PC-9 (cell line): ENCODE data around the gene DISC1. TPM values are rescaled to one million over a fixed set of nuclear protein-coding genes. Genes with fewer than 3 reads are reported as not detected.

Source experiments
- BruUV-seq: library from RNA; stranded (reverse); fragments of 400-500 nt; replicated peaks from 2 replicates; lab custom pipeline; 2021; lab: Mats Ljungman, UMichigan
- CTCF ChIA-PET: fragments of 300-600 bp; sonication (Branson Sonifier 250); formaldehyde crosslinking; loops from one replicate; lab custom pipeline; 2022; ENCODE audit warnings: antibody characterized with exemption; lab: Charles Lee
- POLR2A ChIA-PET: fragments of 300-600 bp; sonication (Branson Sonifier 250); formaldehyde crosslinking; loops from one replicate; lab custom pipeline; 2022; ENCODE audit warnings: antibody characterized with exemption; ENCODE audit not compliant: unreplicated experiment; lab: Charles Lee
- DNase-seq, 2 experiments: peaks; one replicate each; pipeline versions ENCODE4 v3.0.0 to v3.0.0-alpha.2; 2015 to 2022; ENCODE audit warnings: mixed read lengths in 1 of 2
- H2AFZ ChIP-seq: fragments of 200-600 bp; sonication (generic); 2 replicates; pipeline ENCODE4 v1.8.1; 2017; ENCODE audit warnings: antibody characterized with exemption
- H3F3A ChIP-seq: fragments of 200-600 bp; sonication (generic); 2 replicates; pipeline ENCODE4 v1.8.1; 2017; ENCODE audit warnings: antibody characterized with exemption, mild to moderate bottlenecking, low read depth; ENCODE audit not compliant: insufficient read depth
- H3K27ac ChIP-seq: fragments of 200-600 bp; sonication (generic); 2 replicates; pipeline ENCODE4 v1.6.1; 2016; ENCODE audit warnings: mixed run types
- H3K27me3 ChIP-seq: fragments of 200-600 bp; sonication (generic); 2 replicates; pipeline ENCODE4 v1.6.1; 2016; ENCODE audit warnings: low read depth, mixed run types; ENCODE audit not compliant: insufficient read depth
- H3K36me3 ChIP-seq: fragments of 200-600 bp; sonication (generic); 2 replicates; pipeline ENCODE4 v1.6.1; 2016; ENCODE audit warnings: low read depth, mixed run types
- H3K4me1 ChIP-seq: fragments of 200-600 bp; sonication (generic); replicated peaks from 2 replicates; pipeline ENCODE4 v1.6.1; 2016; ENCODE audit warnings: mixed run types; ENCODE audit not compliant: insufficient read depth
- H3K4me2 ChIP-seq: fragments of 200-600 bp; sonication (generic); 2 replicates; pipeline ENCODE4 v1.6.1; 2017; ENCODE audit warnings: mixed run types
- H3K4me3 ChIP-seq: fragments of 200-600 bp; sonication (generic); 2 replicates; pipeline ENCODE4 v1.6.1; 2016; ENCODE audit warnings: mixed run types
- H3K79me2 ChIP-seq: fragments of 200-600 bp; sonication (generic); 2 replicates; pipeline ENCODE4 v1.6.1; 2017; ENCODE audit warnings: low read depth, mixed run types
- H3K9me2 ChIP-seq: fragments of 200-600 bp; sonication (generic); 2 replicates; pipeline ENCODE4 v1.8.1; 2017; ENCODE audit warnings: mild to moderate bottlenecking; ENCODE audit not compliant: insufficient read depth
- H3K9me3 ChIP-seq: fragments of 200-600 bp; sonication (generic); 2 replicates; pipeline ENCODE4 v1.8.1; 2016; ENCODE audit warnings: low read depth; ENCODE audit not compliant: insufficient read depth
- H4K20me1 ChIP-seq: fragments of 200-600 bp; sonication (generic); 2 replicates; pipeline ENCODE4 v1.8.1; 2017; ENCODE audit not compliant: insufficient read depth
- EZH2 ChIP-seq: fragments of 200-600 bp; sonication (generic); IDR thresholded peaks from 2 replicates; pipeline ENCODE4 v1.8.0; 2017; ENCODE audit warnings: antibody characterized with exemption, low read depth
- intact Hi-C: fragments of 100-400 bp; cut with micrococcal nuclease; formaldehyde crosslinking; loops from one replicate; pipeline ENCODE4 v1.10.0; 2022; ENCODE audit not compliant: unreplicated experiment
- total RNA-seq: library from RNA; stranded (reverse); gene quantifications from 2 replicates; pipeline ENCODE4 v1.2.3, GENCODE V29; 2021
- TF ChIP-seq, protein P1 (sequence below): fragments of 200-600 bp; sonication (generic); conservative IDR thresholded peaks from 2 replicates; pipeline ENCODE4 v1.6.1; 2017; ENCODE audit warnings: mixed run types, antibody characterized with exemption, mild to moderate bottlenecking, moderate library complexity

DISC1 gene
- total RNA-seq, 1 experiment from 2014 or later = 7.4 TPM

GRCh38 chr1:231918239-231919015, 291.8 kb downstream of the DISC1 start:
- no peak overlapping the region for H3K4me3 ChIP-seq
- intact Hi-C loops = no loop called here
- no peak for DNase-seq
- no peaks in the 10 kb centered on the region for H3K9me3 ChIP-seq
- H3K4me1 ChIP-seq = no peaks in the 10 kb centered on the region
- no peak overlapping the region for H3K4me2 ChIP-seq
- no TSS peak for BruUV-seq
- no peaks in the 10 kb centered on the region for H3F3A ChIP-seq
- H3K27me3 ChIP-seq = no peaks in the 10 kb centered on the region
- ChIA-PET POLR2A (no interaction called here), CTCF (no interaction called here)
- TF ChIP-seq, protein P1, sequence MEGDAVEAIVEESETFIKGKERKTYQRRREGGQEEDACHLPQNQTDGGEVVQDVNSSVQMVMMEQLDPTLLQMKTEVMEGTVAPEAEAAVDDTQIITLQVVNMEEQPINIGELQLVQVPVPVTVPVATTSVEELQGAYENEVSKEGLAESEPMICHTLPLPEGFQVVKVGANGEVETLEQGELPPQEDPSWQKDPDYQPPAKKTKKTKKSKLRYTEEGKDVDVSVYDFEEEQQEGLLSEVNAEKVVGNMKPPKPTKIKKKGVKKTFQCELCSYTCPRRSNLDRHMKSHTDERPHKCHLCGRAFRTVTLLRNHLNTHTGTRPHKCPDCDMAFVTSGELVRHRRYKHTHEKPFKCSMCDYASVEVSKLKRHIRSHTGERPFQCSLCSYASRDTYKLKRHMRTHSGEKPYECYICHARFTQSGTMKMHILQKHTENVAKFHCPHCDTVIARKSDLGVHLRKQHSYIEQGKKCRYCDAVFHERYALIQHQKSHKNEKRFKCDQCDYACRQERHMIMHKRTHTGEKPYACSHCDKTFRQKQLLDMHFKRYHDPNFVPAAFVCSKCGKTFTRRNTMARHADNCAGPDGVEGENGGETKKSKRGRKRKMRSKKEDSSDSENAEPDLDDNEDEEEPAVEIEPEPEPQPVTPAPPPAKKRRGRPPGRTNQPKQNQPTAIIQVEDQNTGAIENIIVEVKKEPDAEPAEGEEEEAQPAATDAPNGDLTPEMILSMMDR = no peak
- TF ChIP-seq EZH2 = no peak
- no peaks in the 10 kb centered on the region for H3K79me2 ChIP-seq
- no peaks in the 10 kb centered on the region for H4K20me1 ChIP-seq
- H3K9me2 ChIP-seq = no peaks in the 10 kb centered on the region
- no peak overlapping the region for H2AFZ ChIP-seq
- H3K27ac ChIP-seq = no peak overlapping the region
- H3K36me3 ChIP-seq = no peaks in the 10 kb centered on the region

DNA sequence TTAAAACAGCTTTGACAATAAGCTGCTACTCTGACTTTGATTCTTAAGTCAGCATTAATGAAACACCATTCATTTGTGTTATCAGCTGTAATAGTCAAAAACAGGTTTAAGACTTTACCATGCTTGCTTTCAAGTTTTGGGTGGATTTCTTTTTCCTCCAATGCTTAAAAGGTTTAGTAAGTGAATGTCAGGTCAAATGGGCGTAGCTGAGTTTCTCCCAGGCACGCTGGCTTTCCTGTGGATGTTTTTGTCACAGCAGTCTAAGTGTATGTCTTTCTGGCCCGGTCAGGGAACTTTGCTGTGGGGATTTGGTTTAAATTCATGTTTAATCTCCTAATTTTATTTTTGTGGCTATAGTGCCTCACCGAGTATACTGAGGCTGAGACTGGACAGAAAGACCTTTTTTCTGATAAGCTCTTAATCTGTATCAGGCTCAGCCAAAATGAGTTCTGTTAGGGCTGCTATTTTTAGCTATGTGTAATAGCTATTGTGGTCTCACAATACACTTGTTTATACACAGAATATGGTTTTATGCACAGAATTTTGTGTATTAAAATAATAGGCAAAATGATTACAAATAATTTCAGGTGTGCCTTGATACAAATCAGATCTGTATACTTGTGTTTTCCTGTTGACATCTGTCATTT, 292.8 kb downstream of the DISC1 start:
- BruUV-seq = no TSS peak
- CTCF ChIA-PET = no interaction called here
- no peaks in the 10 kb centered on the region for H3K27me3 ChIP-seq
- DNase-seq = no peak
- no peaks in the 10 kb centered on the region for H3K4me1 ChIP-seq
- H3K36me3 ChIP-seq = no peaks in the 10 kb centered on the region
- H3K79me2 ChIP-seq = no peaks in the 10 kb centered on the region
- H3F3A ChIP-seq = no peaks in the 10 kb centered on the region
- POLR2A ChIA-PET = no interaction called here
- no peak overlapping the region for H3K27ac ChIP-seq
- H4K20me1 ChIP-seq = no peaks in the 10 kb centered on the region
- no peaks in the 10 kb centered on the region for H3K9me2 ChIP-seq
- no peaks in the 10 kb centered on the region for H3K9me3 ChIP-seq
- H3K4me3 ChIP-seq = no peak overlapping the region
- H2AFZ ChIP-seq = no peak overlapping the region
- H3K4me2 ChIP-seq = no peak overlapping the region
- intact Hi-C loops = no loop called here
- TF ChIP-seq, protein P1 = no peak
- no peak for TF ChIP-seq EZH2

DNA sequence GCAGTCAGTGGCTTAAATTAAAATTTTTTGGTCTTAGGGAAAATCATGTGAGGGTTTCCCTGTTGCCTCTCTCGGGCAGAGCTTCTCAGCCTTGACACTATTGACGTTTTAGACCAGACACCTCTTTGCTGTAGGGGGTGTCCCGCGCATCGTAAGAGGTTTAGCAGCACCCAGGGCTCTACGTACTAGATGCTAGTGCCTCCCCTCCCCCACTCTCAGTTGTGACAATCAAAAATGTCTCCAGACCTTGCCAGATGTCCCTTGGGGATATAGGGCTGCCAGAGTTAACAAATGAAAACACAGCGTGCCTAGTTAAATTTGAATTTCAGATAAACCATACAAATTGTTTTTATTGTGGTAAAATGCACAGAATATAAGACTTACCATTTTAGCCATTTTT, 293.3 kb downstream of the DISC1 start:
- no peaks in the 10 kb centered on the region for H3F3A ChIP-seq
- intact Hi-C loops = no loop called here
- no peaks in the 10 kb centered on the region for H3K9me2 ChIP-seq
- DNase-seq = no peak
- H3K9me3 ChIP-seq = no peaks in the 10 kb centered on the region
- H3K4me1 ChIP-seq = no peaks in the 10 kb centered on the region
- no peak overlapping the region for H2AFZ ChIP-seq
- POLR2A ChIA-PET = no interaction called here
- no peaks in the 10 kb centered on the region for H3K27me3 ChIP-seq
- no peaks in the 10 kb centered on the region for H3K79me2 ChIP-seq
- H4K20me1 ChIP-seq = no peaks in the 10 kb centered on the region
- no peak overlapping the region for H3K4me3 ChIP-seq
- no peak overlapping the region for H3K27ac ChIP-seq
- no peak for TF ChIP-seq EZH2
- TF ChIP-seq, protein P1 = no peak
- CTCF ChIA-PET = no interaction called here
- BruUV-seq = no TSS peak
- no peak overlapping the region for H3K4me2 ChIP-seq
- no peaks in the 10 kb centered on the region for H3K36me3 ChIP-seq
